Measurements from ENCODE around the gene CHTF8. TPM values are rescaled to one million over a fixed set of nuclear protein-coding genes. Genes with fewer than 3 reads are reported as not detected.

Gene CHTF8
- total RNA-seq, 2 experiments from 2014 or later = 111 to 115 TPM

GRCh38 chr16:69108064-69108904 lies 24.1 kb downstream of the CHTF8 start:
- Mint-ChIP-seq H3K4me3 (no peak overlapping the region), H3K36me3 (ENCODE audit: low read depth) (peaks cover 14% of the 10 kb centered on the region), H3K27ac (no peak overlapping the region), H3K9me3 (no peaks in the 10 kb centered on the region), H3K27me3 (peaks cover 34% of the 10 kb centered on the region), H3K4me1 (ENCODE audit: low read depth) (peaks cover 14% of the 10 kb centered on the region)
- TF ChIP-seq CTCF (IDR thresholded peaks at IDR 0.05) = no peak
- DNase-seq = no peak
- intact Hi-C loops (cut with micrococcal nuclease) = no loop called here
- ATAC-seq = no peak
- POLR2A ChIA-PET = interaction anchor here (1.8 kb wide), 1 partner anchor 25 kb away, joined by 4 read pairs; the partner anchor contains the start of genes CHTF8 and UTP4
- CTCF ChIA-PET = interaction anchor here (1.0 to 1.8 kb wide), 5 partner anchors 10 to 579 kb away, joined by 3 to 5 read pairs (median 4); no protein-coding TSS in a partner anchor

- ChIA-PET CTCF (interaction anchor here (1.0 to 1.8 kb wide), 5 partner anchors 11 to 578 kb away, joined by 3 to 5 read pairs (median 4); no protein-coding TSS in a partner anchor), POLR2A (interaction anchor here (1.8 kb wide), 1 partner anchor 25 kb away, joined by 4 read pairs; the partner anchor contains the start of genes CHTF8 and UTP4)
- no peak for TF ChIP-seq CTCF (IDR thresholded peaks at IDR 0.05)
- Mint-ChIP-seq H3K4me3 (peak overlapping the region; percentile 35), H3K9me3 (no peaks in the 10 kb centered on the region), H3K27me3 (peaks cover 36% of the 10 kb centered on the region), H3K4me1 (ENCODE audit: low read depth) (peaks cover 14% of the 10 kb centered on the region), H3K27ac (no peak overlapping the region), H3K36me3 (ENCODE audit: low read depth) (peaks cover 12% of the 10 kb centered on the region)
- no peak for ATAC-seq
- intact Hi-C loops (cut with micrococcal nuclease) = no loop called here
- no peak for DNase-seq
Measured at GRCh38 chr16:69107316-69107962, 24.9 kb downstream of the CHTF8 start.

GRCh38 chr16:69106491-69107315 lies 25.7 kb downstream of the CHTF8 start:
- ChIA-PET POLR2A (interaction anchor here (1.5 kb wide), 1 partner anchor 26 kb away, joined by 4 read pairs; no protein-coding TSS in a partner anchor), CTCF (interaction anchor here (1.0 to 1.2 kb wide), 2 partner anchors 17 to 18 kb away, joined by 3 read pairs; no protein-coding TSS in a partner anchor)
- intact Hi-C loops (cut with micrococcal nuclease) = no loop called here
- TF ChIP-seq CTCF (IDR thresholded peaks at IDR 0.05) = no peak
- Mint-ChIP-seq H3K36me3 (ENCODE audit: low read depth) (peaks cover 11% of the 10 kb centered on the region), H3K27ac (no peak overlapping the region), H3K9me3 (no peaks in the 10 kb centered on the region), H3K27me3 (peaks cover 36% of the 10 kb centered on the region), H3K4me1 (ENCODE audit: low read depth) (peaks cover 14% of the 10 kb centered on the region), H3K4me3 (peak overlapping the region; percentile 35)
- ATAC-seq (peak; percentile 21), DNase-seq (no peak)

- ChIA-PET CTCF (interaction anchor here (0.9 to 1.2 kb wide), 4 partner anchors 11 to 94 kb away, joined by 3 to 6 read pairs (median 3); no protein-coding TSS in a partner anchor), POLR2A (interaction anchor here (1.5 kb wide), 2 partner anchors 9 to 27 kb away, joined by 4 to 5 read pairs; no protein-coding TSS in a partner anchor)
- H3K4me1 Mint-ChIP-seq (ENCODE audit: low read depth) = peaks cover 14% of the 10 kb centered on the region
- no peak within 1 kb of the TSS for H3K27ac Mint-ChIP-seq
- peak; percentile 24 for TF ChIP-seq CTCF (IDR thresholded peaks at IDR 0.05)
- ATAC-seq (peak; percentile 76), DNase-seq (peak; percentile 47)
- peak within 1 kb of the TSS; percentile 73 for H3K4me3 Mint-ChIP-seq
- peaks cover 10% of the 10 kb centered on the region for H3K36me3 Mint-ChIP-seq (ENCODE audit: low read depth)
- intact Hi-C loops (cut with micrococcal nuclease) = no loop called here
- peaks cover 38% of the 10 kb centered on the region for H3K27me3 Mint-ChIP-seq
- H3K9me3 Mint-ChIP-seq = no peaks in the 10 kb centered on the region
Measured at GRCh38 chr16:69105501-69106361, 26.7 kb downstream of the CHTF8 start, which contains the start of gene HAS3. Gene HAS3 (plus strand): TSS chr16:69105653. CDS start chr16:69109396, 3,743 bp downstream.

All from activated CD8-positive, alpha-beta T cell treated with anti-CD3 and anti-CD28 coated beads for 36 hours (primary cell).